RCC 7860 (cell line): Measurements from ENCODE around the gene ZFYVE16.
"Not testable (repeated sequence)": the region's sequence is repeated elsewhere in the genome, so short reads cannot be mapped to it uniquely, and the experiment has no call there.

Experiments
- DNase-seq: peaks from one replicate; pipeline ENCODE4 v3.0.0-alpha.2; 2015; ENCODE audit warnings: low spot score
- FAIRE-seq: peaks from 2 replicates; lab custom pipeline; 2012; peaks lifted over from hg19 to GRCh38; lab: Jason Lieb, UNC

ZFYVE16 gene

GRCh38 chr5:80407735-80408483 lies at the start of gene ZFYVE16:
ZFYVE16 (plus strand) TSS chr5:80408064; CDS start chr5:80434148, 26,084 bp downstream.
- FAIRE-seq, result peak; percentile 37

DNA sequence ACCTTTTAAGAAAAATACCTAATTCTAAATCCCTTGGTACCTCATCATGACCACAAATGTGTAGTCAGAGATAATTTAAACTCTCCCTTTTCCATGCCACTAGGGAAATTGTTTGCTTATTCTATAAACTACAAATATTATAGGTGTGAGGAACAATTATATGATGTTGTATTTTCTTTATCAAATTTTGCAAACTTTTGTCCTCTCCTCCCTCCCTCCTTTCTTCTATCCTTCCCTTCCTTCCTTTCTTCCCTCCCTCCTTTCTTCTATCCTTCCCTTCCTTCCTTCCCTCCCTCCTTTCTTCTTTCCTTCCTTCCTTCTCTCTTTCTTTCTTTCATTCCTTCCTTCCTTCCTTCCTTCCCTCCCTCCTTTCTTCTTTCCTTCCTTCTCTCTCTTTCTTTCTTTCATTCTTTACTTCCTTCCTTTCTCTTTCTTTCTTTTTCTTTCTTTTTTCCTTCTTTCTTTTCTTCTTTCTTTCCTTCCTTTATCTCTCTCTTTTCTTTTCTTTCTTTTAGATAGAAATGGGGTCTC lies 46.9 kb upstream of the ZFYVE16 start:
- DNase-seq, result no peak
- FAIRE-seq, result no peak

More at GRCh38 chr5:80407735-80408483, at the start of gene ZFYVE16:
- DNase-seq, result peak; percentile 84

DNA sequence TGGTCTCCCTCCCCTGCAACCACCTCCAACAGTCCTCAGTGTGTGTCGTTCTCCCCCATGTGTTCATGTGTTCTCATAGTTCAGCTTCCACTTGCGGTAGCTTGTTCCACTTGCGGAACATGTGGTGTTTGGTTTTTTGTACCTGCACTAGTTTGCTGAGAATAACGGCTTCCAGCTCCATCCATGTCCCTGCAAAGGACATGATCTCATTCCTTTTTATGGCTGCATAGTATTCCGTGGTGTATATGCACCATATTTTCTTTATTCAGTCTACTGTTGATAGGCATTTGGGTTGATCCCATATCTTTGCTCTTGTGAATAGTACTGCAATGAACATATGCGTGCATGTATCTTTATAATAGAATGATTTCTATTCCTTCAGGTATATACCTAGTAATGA lies 43.0 kb upstream of the ZFYVE16 start:
- FAIRE-seq (no peak), DNase-seq (no peak)

DNA sequence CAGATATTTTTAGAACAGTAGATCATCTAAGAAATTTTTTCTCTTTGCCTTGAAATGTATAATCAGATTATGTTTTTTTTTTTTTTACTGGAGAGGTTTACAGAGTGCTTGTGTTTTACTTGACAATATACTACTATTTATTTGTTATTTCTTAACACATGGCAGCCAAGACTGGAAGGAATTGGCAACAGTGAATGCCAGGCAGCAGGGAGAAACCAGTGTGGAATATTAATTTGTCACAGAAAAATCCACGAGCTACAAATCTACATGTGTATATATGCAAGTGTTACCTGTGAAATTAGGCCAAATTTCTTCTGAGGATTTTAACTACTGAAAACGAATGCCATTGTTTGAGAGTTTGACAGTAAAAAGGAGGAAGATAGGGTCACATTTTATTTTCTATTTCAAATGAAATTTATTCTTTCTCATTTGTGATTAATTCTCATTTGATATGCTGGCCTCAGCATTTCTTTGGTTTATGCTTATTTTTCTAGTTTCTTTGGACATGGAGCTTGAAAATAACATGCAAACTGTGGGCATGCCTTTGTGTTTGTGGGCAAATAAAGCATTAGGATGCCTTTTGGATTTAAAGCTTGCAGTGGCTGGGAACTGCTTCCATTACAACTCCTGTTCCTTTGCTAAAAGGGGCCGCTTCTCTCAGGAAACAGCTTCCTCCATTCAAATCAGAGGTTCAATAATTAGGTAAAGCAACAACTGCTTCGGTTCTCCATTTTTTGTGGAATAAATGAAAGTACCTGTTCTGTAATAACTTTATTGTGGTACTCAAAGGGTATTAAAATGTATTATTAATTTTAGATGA lies 39.0 kb upstream of the ZFYVE16 start:
- FAIRE-seq, result no peak
- DNase-seq, result no peak

GRCh38 chr5:80369521-80369920 lies 38.3 kb upstream of the ZFYVE16 start:
- DNase-seq (no peak), FAIRE-seq (no peak)

DNA sequence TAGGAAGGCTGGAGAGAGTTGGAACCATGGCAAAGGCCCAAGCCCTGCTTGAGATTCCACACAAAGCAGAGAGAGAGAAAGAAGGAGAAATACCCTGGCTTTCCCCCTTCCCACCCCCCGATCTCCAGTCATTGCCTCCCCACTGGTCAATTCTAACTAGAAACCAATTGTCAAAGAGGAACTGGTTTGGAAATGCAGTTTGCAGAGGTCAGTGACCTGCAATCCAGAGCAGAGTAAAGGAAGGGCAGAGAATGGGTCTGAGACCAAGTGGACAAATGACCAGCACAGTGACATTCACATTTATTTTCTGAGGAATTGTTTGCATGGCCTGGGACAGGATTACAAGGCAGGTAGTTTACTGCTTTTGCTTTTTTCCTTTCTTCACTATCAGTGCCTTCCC lies 37.5 kb upstream of the ZFYVE16 start:
- no peak for DNase-seq
- FAIRE-seq, result no peak

DNA sequence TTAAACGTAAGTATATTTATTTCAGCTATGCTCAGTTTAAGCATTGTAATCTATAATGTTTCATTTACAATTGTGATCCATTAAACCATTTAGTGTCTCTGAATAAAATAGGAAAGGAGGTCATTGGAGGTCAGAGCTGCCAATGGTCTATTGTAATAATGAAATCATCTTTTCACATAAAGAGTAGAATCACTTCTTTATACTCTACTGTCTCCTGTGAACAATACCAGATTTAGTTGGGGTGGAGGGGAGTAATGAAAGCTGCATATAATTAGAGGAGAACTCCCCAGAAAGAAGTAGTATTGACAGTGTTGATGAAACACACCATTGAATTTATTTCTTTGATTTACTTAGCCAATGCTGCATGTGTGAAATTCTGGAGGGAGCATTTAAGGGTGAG lies 35.1 kb upstream of the ZFYVE16 start:
- FAIRE-seq (no peak), DNase-seq (no peak)

GRCh38 chr5:80374188-80374587 lies 33.7 kb upstream of the ZFYVE16 start:
- FAIRE-seq (no peak), DNase-seq (no peak)

DNA sequence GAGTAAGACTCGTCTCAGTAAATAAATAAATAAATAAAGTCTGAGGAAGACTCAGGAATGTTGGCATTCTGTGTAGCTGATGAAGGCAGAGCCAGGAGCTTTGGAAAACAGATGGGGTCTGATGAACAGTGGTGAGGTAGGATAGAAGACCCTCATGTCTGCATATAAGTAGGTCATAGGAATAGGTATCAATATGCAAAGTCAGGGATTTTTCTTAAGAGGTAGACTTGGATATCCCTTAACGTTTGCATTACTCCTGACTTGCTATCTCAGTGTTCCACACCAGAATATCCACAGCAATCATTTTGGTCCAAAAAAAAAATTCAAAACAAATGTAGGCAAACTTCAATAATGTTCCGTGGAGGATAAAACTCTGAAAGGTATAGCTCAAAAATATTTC lies 31.3 kb upstream of the ZFYVE16 start:
- DNase-seq (no peak), FAIRE-seq (no peak)

- FAIRE-seq, result no peak
Observed at GRCh38 chr5:80382488-80382887, 25.4 kb upstream of the ZFYVE16 start.

GRCh38 chr5:80387063-80387768 lies 20.6 kb upstream of the ZFYVE16 start:
- FAIRE-seq, result no peak
- no peak for DNase-seq

More at GRCh38 chr5:80382488-80382887, 25.4 kb upstream of the ZFYVE16 start:
- no peak for DNase-seq

DNA sequence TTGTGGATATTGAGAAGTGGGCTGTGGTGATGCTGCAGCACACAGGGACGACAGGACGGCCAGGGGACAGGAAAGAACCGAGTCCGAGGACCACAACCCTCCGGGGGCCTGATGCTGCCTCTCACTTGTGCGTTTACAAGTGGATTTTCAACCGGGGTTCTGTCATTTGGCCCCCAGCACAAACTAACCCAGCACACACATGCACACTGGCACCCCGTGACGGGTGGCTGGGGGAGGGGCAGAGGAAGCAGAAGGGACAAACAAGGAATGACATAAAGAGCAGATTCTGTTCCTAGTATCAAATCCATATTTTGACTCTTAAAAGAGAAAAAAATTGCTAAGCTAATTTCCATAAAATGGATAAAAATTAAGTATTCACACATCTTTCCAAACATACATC lies 18.3 kb upstream of the ZFYVE16 start:
- DNase-seq (no peak), FAIRE-seq (no peak)

GRCh38 chr5:80390413-80390812 lies 17.5 kb upstream of the ZFYVE16 start:
- not testable (repeated sequence) for FAIRE-seq

DNA sequence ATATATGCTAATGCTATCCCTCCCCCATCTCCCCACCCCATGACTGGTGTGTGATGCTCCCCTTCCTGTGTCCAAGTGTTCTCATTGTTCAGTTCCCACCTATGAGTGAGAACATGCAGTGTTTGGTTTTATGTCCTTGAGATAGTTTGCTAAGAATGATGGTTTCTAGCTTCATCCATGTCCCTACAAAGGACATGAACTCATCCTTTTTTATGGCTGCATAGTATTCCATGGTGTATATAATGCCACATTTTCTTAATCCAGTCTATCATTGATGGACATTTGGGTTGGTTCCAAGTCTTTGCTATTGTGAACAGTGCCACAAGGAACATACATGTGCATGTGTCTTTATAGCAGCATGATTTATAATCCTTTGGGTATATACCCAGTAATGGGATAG lies 16.6 kb upstream of the ZFYVE16 start:
- DNase-seq, result not testable (repeated sequence)

More at GRCh38 chr5:80390413-80390812, 17.5 kb upstream of the ZFYVE16 start:
- DNase-seq, result not testable (repeated sequence)

GRCh38 chr5:80399526-80400239 lies 8.2 kb upstream of the ZFYVE16 start:
- DNase-seq, result peak; percentile 22
- FAIRE-seq, result no peak

More for the DNA sequence above, 16.6 kb upstream of the ZFYVE16 start:
- not testable (repeated sequence) for FAIRE-seq

DNA sequence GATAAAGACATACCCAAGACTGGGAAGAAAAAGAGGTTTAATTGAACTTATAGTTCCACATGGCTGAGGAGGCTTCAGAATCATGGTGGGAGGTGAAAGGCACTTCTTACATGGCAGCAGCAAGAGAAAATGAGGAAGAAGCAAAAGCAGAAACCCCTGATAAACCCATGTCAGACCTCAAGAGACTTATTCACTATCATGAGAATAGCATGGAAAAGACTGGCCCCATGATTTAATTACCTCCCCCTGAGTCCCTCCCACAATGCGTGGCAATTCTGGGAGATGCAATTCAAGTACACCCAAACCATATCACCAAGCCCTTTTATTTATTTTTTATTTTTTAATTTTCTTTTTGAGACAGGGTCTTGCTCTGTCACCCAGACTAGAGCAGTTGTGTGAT lies 7.5 kb upstream of the ZFYVE16 start:
- DNase-seq, FAIRE-seq: not testable (repeated sequence)

GRCh38 chr5:80403782-80404181 lies 4.1 kb upstream of the ZFYVE16 start:
- no peak for DNase-seq
- no peak for FAIRE-seq

DNA sequence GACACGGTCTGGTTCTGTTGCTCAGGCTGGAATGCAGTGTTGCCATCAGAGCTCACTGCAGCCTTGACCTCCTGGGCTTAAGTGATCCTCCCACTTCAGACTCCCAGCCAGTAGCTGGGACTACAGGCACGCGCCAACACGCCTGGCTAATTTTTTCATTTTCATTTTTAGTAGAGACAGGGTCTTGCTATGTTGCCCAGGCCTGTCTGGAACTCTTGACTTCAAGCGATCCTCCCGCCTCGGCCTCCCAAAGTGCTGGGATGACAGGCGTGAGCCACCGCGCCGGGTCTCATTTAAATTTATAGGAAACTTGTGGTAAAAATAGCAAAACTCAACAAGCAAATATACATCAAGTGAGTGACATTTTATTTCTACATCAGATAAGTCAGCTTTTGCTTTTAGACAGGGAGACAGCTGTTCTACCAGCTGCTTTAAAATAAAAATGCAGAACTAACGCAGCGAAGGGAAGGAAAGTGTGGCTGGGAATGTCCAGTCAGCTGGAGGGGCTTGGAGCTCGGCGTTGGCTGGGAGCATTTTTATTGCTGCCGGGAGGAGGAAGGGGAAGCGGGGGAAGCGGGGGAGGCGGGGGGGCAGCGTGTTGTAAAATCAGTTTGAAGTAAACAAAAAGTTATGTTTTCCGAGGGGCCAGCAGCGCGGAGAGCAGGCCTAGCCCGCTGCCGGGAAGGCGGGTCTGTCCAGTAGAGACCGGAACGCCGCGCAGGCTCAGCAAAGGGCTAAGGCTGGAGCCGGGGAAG lies 707 bp upstream of the ZFYVE16 start:
- FAIRE-seq (no peak), DNase-seq (no peak)

- FAIRE-seq, result no peak
- DNase-seq, result peak; percentile 29
Observed at GRCh38 chr5:80408484-80409366, 861 bp downstream of the ZFYVE16 start.
